CD4-positive, CD25-positive, alpha-beta regulatory T cell (primary cell): ENCODE data around the gene ALAD. TPM values are rescaled to one million over a fixed set of nuclear protein-coding genes. Genes with fewer than 3 reads are reported as not detected.

Source experiments
- ATAC-seq, 2 donors: fragments of 150-1000 bp; cut with Tn5 transposase; one replicate each; pipeline ENCODE4 v1.10.0; 2021; ENCODE audit warnings: low read depth in 2 of 2, moderate number of reproducible peaks in 2 of 2, moderate library complexity in 1 of 2
- DNase-seq, 3 donors: peaks; one replicate each; pipeline versions ENCODE4 v3.0.0 to v3.0.0-alpha.2; 2012 to 2022; ENCODE audit warnings: mixed read lengths in 1 of 3
- H3K27ac ChIP-seq: one replicate; pipeline ENCODE4 v1.7.0; 2013; ENCODE audit warnings: mild to moderate bottlenecking, low read length; ENCODE audit not compliant: insufficient read depth, poor library complexity, severe bottlenecking
- H3K27me3 ChIP-seq: one replicate; pipeline ENCODE4 v1.7.0; 2013; ENCODE audit warnings: low read length; ENCODE audit not compliant: control insufficient read depth, insufficient read depth
- H3K36me3 ChIP-seq: one replicate; pipeline ENCODE4 v1.7.0; 2013; ENCODE audit warnings: mild to moderate bottlenecking, low read length, moderate library complexity; ENCODE audit not compliant: control insufficient read depth, insufficient read depth
- H3K4me1 ChIP-seq: 2 replicates; pipeline ENCODE4 v1.7.0; 2013; ENCODE audit warnings: mild to moderate bottlenecking, low read length; ENCODE audit not compliant: insufficient read depth, control insufficient read depth, poor library complexity, severe bottlenecking
- H3K4me3 ChIP-seq: one replicate; pipeline ENCODE4 v1.7.0; 2013; ENCODE audit warnings: low read depth, mild to moderate bottlenecking, low read length, moderate library complexity
- H3K9me3 ChIP-seq, 2 experiments: 1 replicate in 1 of 2; 2 replicates in 1 of 2; pipeline ENCODE4 v1.7.0; 2013; ENCODE audit warnings: low read length in 2 of 2, mild to moderate bottlenecking in 1 of 2, moderate library complexity in 1 of 2; ENCODE audit not compliant: control insufficient read depth in 2 of 2
- H3K27ac Mint-ChIP-seq, 3 donors: one replicate each; pipeline ENCODE4 v1.8.0; 2020 to 2022; ENCODE audit warnings: mild to moderate bottlenecking in 3 of 3, mixed read lengths in 3 of 3, moderate library complexity in 2 of 3
- H3K27me3 Mint-ChIP-seq: one replicate; pipeline ENCODE4 v1.8.0; 2022; ENCODE audit warnings: mild to moderate bottlenecking, mixed read lengths
- H3K36me3 Mint-ChIP-seq: one replicate; pipeline ENCODE4 v1.8.0; 2020; ENCODE audit warnings: mixed read lengths
- H3K4me1 Mint-ChIP-seq, 4 donors: one replicate each; pipeline ENCODE4 v1.8.0; 2020 to 2022; ENCODE audit warnings: mixed read lengths in 4 of 4, mild to moderate bottlenecking in 1 of 4
- H3K4me3 Mint-ChIP-seq, 4 donors: one replicate each; pipeline ENCODE4 v1.8.0; 2020 to 2022; ENCODE audit warnings: mild to moderate bottlenecking in 4 of 4, mixed read lengths in 4 of 4, moderate library complexity in 3 of 4
- H3K9me3 Mint-ChIP-seq, 7 donors: one replicate each; pipeline ENCODE4 v1.8.0; 2020 to 2022; ENCODE audit warnings: mixed read lengths in 7 of 7, mild to moderate bottlenecking in 3 of 7, moderate library complexity in 2 of 7
- polyA plus RNA-seq, 4 donors: library from polyadenylated mRNA; unstranded; fragments of 300-500 nt; fragmentation: Illumina TruSeq; gene quantifications; one replicate each; pipeline ENCODE4 v1.2.3, GENCODE V29; 2021
- total RNA-seq: library from RNA; stranded (reverse); gene quantifications from one replicate; pipeline ENCODE4 v1.2.3, GENCODE V29; 2022

ALAD gene
- total and polyA plus RNA-seq, 5 donors from 2014 or later, result 20.3 to 27.8 (median 21.8) TPM

DNA sequence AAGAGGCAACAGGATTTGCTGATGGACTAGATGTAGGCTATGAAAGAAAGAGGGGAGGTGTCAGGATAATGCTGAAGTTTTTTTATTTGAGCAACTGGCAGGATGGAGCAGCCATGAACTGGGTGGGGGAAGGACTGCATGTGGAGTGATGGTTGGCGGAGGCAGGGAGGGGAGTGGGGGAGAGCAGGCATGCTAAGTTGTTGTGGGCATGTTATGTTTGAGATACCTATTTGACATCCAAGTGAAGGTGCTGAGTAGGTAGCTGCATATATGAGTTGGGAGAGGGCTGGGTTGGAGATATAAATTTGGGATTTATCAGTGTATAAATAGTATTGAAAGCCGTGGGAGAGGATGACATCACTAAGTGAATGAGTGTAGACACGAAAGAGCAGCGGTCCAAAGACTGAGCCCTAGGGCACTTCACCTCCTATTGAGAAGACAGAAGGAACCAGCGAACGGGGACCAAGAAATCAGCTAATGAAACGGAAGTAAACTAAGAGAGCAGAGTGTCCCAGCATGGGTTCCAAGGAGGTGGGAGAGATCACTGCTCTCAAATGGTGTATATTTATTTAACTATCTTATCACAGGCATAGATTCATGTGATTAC, 44.3 kb downstream of the ALAD start:
- Mint-ChIP-seq H3K4me1 (no peaks in the 10 kb centered on the region), H3K27ac (no peak overlapping the region), H3K4me3 (peak overlapping the region in 1 of 4 donors; percentile 41), H3K27me3 (peaks cover 15% of the 10 kb centered on the region), H3K36me3 (no peaks in the 10 kb centered on the region), H3K9me3 (peaks cover 0 to 9% (median 0%) of the 10 kb centered on the region in 7 donors)
- H3K27ac ChIP-seq, result no peak overlapping the region
- no peaks in the 10 kb centered on the region for H3K9me3 ChIP-seq
- no peak for ATAC-seq
- peaks cover 7% of the 10 kb centered on the region for H3K27me3 ChIP-seq
- DNase-seq, result no peak
- no peaks in the 10 kb centered on the region for H3K36me3 ChIP-seq
- no peaks in the 10 kb centered on the region for H3K4me1 ChIP-seq
- no peak overlapping the region for H3K4me3 ChIP-seq

DNA sequence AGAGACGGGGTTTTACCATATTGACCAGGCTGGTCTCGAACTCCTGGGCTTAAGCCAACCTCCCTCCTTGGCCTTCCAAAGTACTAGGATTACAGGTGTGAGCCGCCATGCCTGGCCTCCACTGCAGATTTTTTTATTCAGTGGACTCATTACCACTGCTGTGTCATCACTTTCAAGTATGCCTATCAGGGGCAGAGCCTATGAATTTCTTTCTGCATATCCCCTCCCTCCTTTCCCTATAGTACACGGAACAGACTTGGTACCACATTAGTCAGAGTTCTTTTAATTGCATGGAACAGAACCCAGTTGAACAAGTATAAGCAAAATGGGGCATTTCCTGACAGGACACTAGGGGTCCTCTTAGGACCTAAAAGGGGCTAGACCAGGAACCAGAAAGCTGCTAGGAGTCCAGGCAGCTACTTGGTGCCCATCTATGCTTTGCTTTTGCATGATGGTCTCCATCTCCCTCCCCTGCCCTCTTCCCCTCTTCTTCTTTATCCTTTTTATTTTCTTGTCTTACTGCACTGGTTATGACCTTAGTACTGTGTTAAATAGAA, 46.0 kb downstream of the ALAD start:
- Mint-ChIP-seq H3K27ac (no peak overlapping the region), H3K4me1 (peaks cover 0 to 12% (median 3%) of the 10 kb centered on the region in 4 donors), H3K36me3 (no peaks in the 10 kb centered on the region), H3K9me3 (peaks cover 0 to 6% (median 0%) of the 10 kb centered on the region in 7 donors), H3K27me3 (peaks cover 28% of the 10 kb centered on the region), H3K4me3 (no peak overlapping the region)
- Histone ChIP-seq H3K4me3 (no peak overlapping the region), H3K36me3 (no peaks in the 10 kb centered on the region), H3K27me3 (peaks cover 13% of the 10 kb centered on the region), H3K27ac (no peak overlapping the region), H3K4me1 (peaks cover 10% of the 10 kb centered on the region), H3K9me3 (no peaks in the 10 kb centered on the region)
- DNase-seq, result no peak
- ATAC-seq, result no peak

DNA sequence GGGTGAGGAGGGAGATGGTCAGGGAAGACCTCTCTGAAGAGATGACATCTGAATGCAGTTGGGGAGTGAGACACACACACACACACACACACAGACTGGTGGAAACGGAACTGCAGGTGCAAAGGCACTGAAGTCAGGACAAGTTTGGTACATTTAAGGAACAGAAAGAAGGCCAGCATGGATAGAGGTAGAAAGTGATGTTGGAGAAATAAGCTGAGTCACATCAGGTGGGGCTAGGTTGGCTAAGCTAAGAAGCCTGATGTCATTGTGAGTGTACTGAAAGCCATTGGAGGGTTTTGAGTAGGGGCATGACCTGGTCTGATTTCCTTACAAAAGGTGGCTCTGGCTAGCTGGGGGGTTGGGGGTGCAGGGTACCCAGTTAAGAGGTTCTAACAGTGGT, 48.7 kb downstream of the ALAD start:
- Histone ChIP-seq H3K36me3 (no peaks in the 10 kb centered on the region), H3K27ac (no peak overlapping the region), H3K27me3 (peaks cover 21% of the 10 kb centered on the region), H3K4me3 (no peak overlapping the region), H3K4me1 (peaks cover 16% of the 10 kb centered on the region), H3K9me3 (no peaks in the 10 kb centered on the region)
- H3K27me3 Mint-ChIP-seq, result peaks cover 41% of the 10 kb centered on the region
- DNase-seq (no peak), ATAC-seq (no peak)
- peaks cover 0 to 6% (median 0%) of the 10 kb centered on the region in 7 donors for H3K9me3 Mint-ChIP-seq
- no peak overlapping the region for H3K27ac Mint-ChIP-seq
- no peak overlapping the region for H3K4me3 Mint-ChIP-seq
- peaks cover 0 to 21% (median 5%) of the 10 kb centered on the region in 4 donors for H3K4me1 Mint-ChIP-seq
- H3K36me3 Mint-ChIP-seq, result no peaks in the 10 kb centered on the region

DNA sequence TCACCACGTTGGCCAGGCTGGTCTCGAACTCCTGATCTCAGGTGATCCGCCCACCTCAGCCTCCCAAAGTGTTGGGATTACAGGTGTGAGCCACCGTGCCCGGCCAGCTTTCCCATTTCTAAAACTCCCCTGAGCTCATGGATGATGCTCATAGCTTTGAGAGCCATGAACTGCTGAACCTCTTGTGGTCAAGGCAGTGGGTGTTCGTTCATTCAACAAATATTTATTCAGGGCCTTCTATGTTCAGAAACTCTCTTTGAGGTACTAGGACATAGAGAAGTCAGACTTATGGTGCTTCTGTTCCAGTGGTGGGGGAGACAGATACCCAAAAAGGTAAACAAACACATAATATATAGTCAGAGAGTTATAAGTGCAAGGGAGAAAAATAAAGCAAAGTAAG, 49.1 kb downstream of the ALAD start:
- peaks cover 16% of the 10 kb centered on the region for H3K4me1 ChIP-seq
- peaks cover 21% of the 10 kb centered on the region for H3K27me3 ChIP-seq
- ATAC-seq (no peak), DNase-seq (no peak)
- H3K27me3 Mint-ChIP-seq, result peaks cover 45% of the 10 kb centered on the region
- peaks cover 0 to 8% (median 0%) of the 10 kb centered on the region in 7 donors for H3K9me3 Mint-ChIP-seq
- no peak overlapping the region for H3K27ac ChIP-seq
- no peaks in the 10 kb centered on the region for H3K36me3 Mint-ChIP-seq
- no peak overlapping the region for H3K4me3 ChIP-seq
- no peak overlapping the region for H3K27ac Mint-ChIP-seq
- no peak overlapping the region for H3K4me3 Mint-ChIP-seq
- no peaks in the 10 kb centered on the region for H3K9me3 ChIP-seq
- no peaks in the 10 kb centered on the region for H3K36me3 ChIP-seq
- peaks cover 0 to 21% (median 5%) of the 10 kb centered on the region in 4 donors for H3K4me1 Mint-ChIP-seq

DNA sequence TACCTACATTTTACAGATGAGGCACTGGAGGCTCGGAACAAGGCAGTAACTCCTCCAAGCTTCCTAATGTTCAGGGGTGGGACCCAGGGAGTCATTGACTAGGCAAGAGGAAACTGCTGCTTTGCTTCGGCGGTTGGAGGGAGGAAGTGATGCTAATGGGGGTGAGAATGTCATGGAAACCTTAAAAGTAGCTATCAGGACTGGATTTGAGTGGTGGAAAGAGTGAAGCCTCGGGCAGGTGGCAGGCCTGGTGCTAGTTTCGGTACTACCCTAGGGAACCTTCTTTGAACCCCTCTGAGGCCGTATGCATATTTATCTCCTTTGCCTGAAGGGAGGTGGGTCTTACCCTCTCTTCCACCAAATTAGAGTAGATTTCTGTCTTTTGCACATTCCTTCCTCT, 50.1 kb downstream of the ALAD start:
- peak overlapping the region in 2 of 3 donors; percentile 4 to 38 for H3K27ac Mint-ChIP-seq
- peaks cover 21% of the 10 kb centered on the region for H3K27me3 ChIP-seq
- ATAC-seq (no peak), DNase-seq (peak in 1 of 3 donors; percentile 63)
- no peaks in the 10 kb centered on the region for H3K36me3 ChIP-seq
- H3K27me3 Mint-ChIP-seq, result peaks cover 38% of the 10 kb centered on the region
- no peaks in the 10 kb centered on the region for H3K36me3 Mint-ChIP-seq
- H3K4me3 Mint-ChIP-seq, result peak overlapping the region in 3 of 4 donors; percentile 47 to 77 (median 76)
- peaks cover 0 to 8% (median 0%) of the 10 kb centered on the region in 7 donors for H3K9me3 Mint-ChIP-seq
- H3K4me1 ChIP-seq, result peaks cover 16% of the 10 kb centered on the region
- H3K27ac ChIP-seq, result no peak overlapping the region
- no peaks in the 10 kb centered on the region for H3K9me3 ChIP-seq
- H3K4me3 ChIP-seq, result no peak overlapping the region
- peaks cover 0 to 21% (median 5%) of the 10 kb centered on the region in 4 donors for H3K4me1 Mint-ChIP-seq

DNA sequence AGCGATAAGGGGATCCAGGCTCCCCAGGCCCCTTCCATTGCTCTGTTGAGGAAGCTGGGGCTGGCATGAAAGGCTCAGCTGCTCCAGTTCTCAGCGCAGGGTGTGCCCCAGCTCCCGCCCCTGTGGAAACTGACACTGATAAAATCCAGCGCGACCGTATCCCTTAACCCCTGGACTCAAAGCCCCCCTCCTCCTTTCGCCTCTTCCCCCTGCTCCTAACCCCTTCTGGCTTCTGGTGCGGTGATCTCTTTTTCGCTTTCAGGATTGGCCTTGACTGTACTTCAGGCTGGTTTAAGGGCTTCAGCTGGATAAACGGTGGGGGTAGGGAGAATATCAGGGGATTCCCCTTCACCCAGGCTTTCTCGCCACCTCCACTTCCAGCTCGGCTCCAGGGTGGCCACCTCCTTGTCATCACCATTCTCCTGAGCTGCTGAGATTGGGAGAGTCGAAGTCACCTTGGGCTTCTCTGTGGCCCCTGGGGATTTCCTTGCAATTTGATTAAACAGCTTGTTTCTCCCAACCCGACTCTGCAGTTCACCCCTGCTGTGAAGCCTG, 50.9 kb downstream of the ALAD start:
- peaks cover 21% of the 10 kb centered on the region for H3K27me3 ChIP-seq
- Mint-ChIP-seq H3K27ac (peak overlapping the region in 1 of 3 donors; percentile 4), H3K9me3 (peaks cover 0 to 8% (median 0%) of the 10 kb centered on the region in 7 donors), H3K36me3 (no peaks in the 10 kb centered on the region), H3K4me1 (peaks cover 0 to 21% (median 5%) of the 10 kb centered on the region in 4 donors), H3K4me3 (peak overlapping the region; percentile 47 to 77 (median 73)), H3K27me3 (peaks cover 38% of the 10 kb centered on the region)
- DNase-seq (no peak), ATAC-seq (no peak)
- no peaks in the 10 kb centered on the region for H3K36me3 ChIP-seq
- no peak overlapping the region for H3K27ac ChIP-seq
- peaks cover 16% of the 10 kb centered on the region for H3K4me1 ChIP-seq
- no peaks in the 10 kb centered on the region for H3K9me3 ChIP-seq
- peak overlapping the region; percentile 66 for H3K4me3 ChIP-seq

DNA sequence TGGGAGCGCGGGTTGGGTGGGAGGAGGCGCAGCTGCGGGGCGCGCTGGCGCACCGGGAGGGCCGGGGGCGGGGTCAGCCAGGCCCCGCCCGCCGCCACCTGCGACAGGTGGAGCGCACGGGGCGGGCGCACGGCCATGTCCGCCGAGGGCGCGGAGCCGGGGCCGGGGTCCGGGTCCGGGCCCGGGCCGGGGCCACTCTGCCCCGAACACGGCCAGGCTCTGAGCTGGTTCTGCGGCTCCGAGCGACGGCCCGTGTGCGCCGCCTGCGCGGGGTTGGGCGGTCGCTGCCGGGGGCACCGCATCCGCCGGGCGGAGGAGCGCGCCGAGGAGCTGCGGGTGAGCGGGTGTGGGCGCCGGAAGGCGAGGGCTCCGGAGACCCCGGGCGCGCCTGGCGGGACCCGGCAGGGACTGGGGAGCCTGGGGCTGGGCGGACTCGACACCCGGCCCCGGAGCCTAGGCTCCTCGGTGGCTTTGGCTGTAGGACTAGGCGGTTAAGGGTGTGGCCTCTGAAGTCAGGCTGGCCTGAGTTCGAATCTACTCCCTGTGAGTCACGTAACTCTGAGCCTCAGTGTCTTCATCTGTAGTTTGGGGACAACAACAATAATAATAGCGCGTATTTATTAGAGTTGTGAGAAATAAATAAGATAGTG, 51.5 kb downstream of the ALAD start, which contains the start of gene BSPRY:
BSPRY (plus strand) TSS at position 97 of the 650 bp plus-strand sequence; CDS start at position 136, 39 bp downstream.
- ATAC-seq (peak; percentile 68 to 69), DNase-seq (peak; percentile 4 to 63 (median 37))
- Histone ChIP-seq H3K27me3 (peaks cover 21% of the 10 kb centered on the region), H3K36me3 (no peaks in the 10 kb centered on the region), H3K4me1 (peaks cover 16% of the 10 kb centered on the region), H3K4me3 (peak within 1 kb of the TSS; percentile 66), H3K9me3 (no peaks in the 10 kb centered on the region), H3K27ac (no peak within 1 kb of the TSS)
- no peaks in the 10 kb centered on the region for H3K36me3 Mint-ChIP-seq
- peak within 1 kb of the TSS in 1 of 3 donors; percentile 4 for H3K27ac Mint-ChIP-seq
- peak within 1 kb of the TSS; percentile 70 to 81 (median 78) for H3K4me3 Mint-ChIP-seq
- H3K4me1 Mint-ChIP-seq, result peaks cover 0 to 21% (median 5%) of the 10 kb centered on the region in 4 donors
- peaks cover 38% of the 10 kb centered on the region for H3K27me3 Mint-ChIP-seq
- H3K9me3 Mint-ChIP-seq, result peaks cover 0 to 8% (median 0%) of the 10 kb centered on the region in 7 donors
